ENCODE measurements around the gene TOM1L2.

The TOM1L2 gene

GRCh38 chr17:17981330-17981729 is 9.1 kb upstream of the TOM1L2 start:
- TF ChIP-seq EZH2 (IDR thresholded peaks at IDR 0.05; ENCODE audit: borderline replicate concordance, low read depth, low read length, severe bottlenecking) (no peak), CTCF (IDR thresholded peaks at IDR 0.05; ENCODE audit: borderline replicate concordance, extremely low read depth, low read length, poor library complexity, severe bottlenecking) (no peak)
- Histone ChIP-seq H3K27me3 (ENCODE audit: insufficient read depth, low read length, poor library complexity) (no peaks in the 10 kb centered on the region), H3K9ac (ENCODE audit: low read depth, low read length) (no peak overlapping the region), H2AFZ (ENCODE audit: low read depth, low read length) (no peak overlapping the region), H4K20me1 (ENCODE audit: insufficient read depth, low read length) (no peaks in the 10 kb centered on the region), H3K4me3 (ENCODE audit: low read depth in 1 of 2, low read length in 2 of 2) (no peak overlapping the region), H3K4me1 (ENCODE audit: insufficient read depth, low read length) (no peaks in the 10 kb centered on the region), H3K27ac (ENCODE audit: low read length) (no peak overlapping the region), H3K4me2 (ENCODE audit: insufficient read depth, low read length) (no peak overlapping the region), H3K79me2 (ENCODE audit: insufficient read depth, low read length) (no peaks in the 10 kb centered on the region), H3K9me3 (ENCODE audit: insufficient read depth, low read length, severe bottlenecking) (no peaks in the 10 kb centered on the region), H3K36me3 (ENCODE audit: insufficient read depth, low read length) (no peaks in the 10 kb centered on the region)
- ATAC-seq (ENCODE audit: insufficient read depth, low read depth) (no peak), DNase-seq (no peak)

GRCh38 chr17:17979778-17980177 is 7.6 kb upstream of the TOM1L2 start:
- Histone ChIP-seq H2AFZ (ENCODE audit: low read depth, low read length) (no peak overlapping the region), H3K4me2 (ENCODE audit: insufficient read depth, low read length) (no peak overlapping the region), H3K36me3 (ENCODE audit: insufficient read depth, low read length) (no peaks in the 10 kb centered on the region), H3K79me2 (ENCODE audit: insufficient read depth, low read length) (no peaks in the 10 kb centered on the region), H3K4me1 (ENCODE audit: insufficient read depth, low read length) (no peaks in the 10 kb centered on the region), H3K27me3 (ENCODE audit: insufficient read depth, low read length, poor library complexity) (no peaks in the 10 kb centered on the region), H4K20me1 (ENCODE audit: insufficient read depth, low read length) (no peaks in the 10 kb centered on the region), H3K9me3 (ENCODE audit: insufficient read depth, low read length, severe bottlenecking) (no peaks in the 10 kb centered on the region), H3K27ac (ENCODE audit: low read length) (no peak overlapping the region), H3K4me3 (ENCODE audit: low read depth in 1 of 2, low read length in 2 of 2) (no peak overlapping the region), H3K9ac (ENCODE audit: low read depth, low read length) (no peak overlapping the region)
- ATAC-seq (ENCODE audit: insufficient read depth, low read depth) (no peak), DNase-seq (no peak)
- TF ChIP-seq CTCF (IDR thresholded peaks at IDR 0.05; ENCODE audit: borderline replicate concordance, extremely low read depth, low read length, poor library complexity, severe bottlenecking), result no peak
- no peak for TF ChIP-seq EZH2 (IDR thresholded peaks at IDR 0.05; ENCODE audit: borderline replicate concordance, low read depth, low read length, severe bottlenecking)

- no peaks in the 10 kb centered on the region for H3K79me2 ChIP-seq (ENCODE audit: insufficient read depth, low read length)
- H3K4me3 ChIP-seq (ENCODE audit: low read depth in 1 of 2, low read length in 2 of 2), result no peak overlapping the region
- peaks cover 2% of the 10 kb centered on the region; the same call in 1 of the 2 replicates for H3K4me1 ChIP-seq (ENCODE audit: insufficient read depth, low read length)
- TF ChIP-seq CTCF (IDR thresholded peaks at IDR 0.05; ENCODE audit: borderline replicate concordance, extremely low read depth, low read length, poor library complexity, severe bottlenecking) (no peak), EZH2 (IDR thresholded peaks at IDR 0.05; ENCODE audit: borderline replicate concordance, low read depth, low read length, severe bottlenecking) (no peak)
- ATAC-seq (ENCODE audit: insufficient read depth, low read depth) (no peak), DNase-seq (no peak)
- H3K27me3 ChIP-seq (ENCODE audit: insufficient read depth, low read length, poor library complexity), result no peaks in the 10 kb centered on the region
- H3K27ac ChIP-seq (ENCODE audit: low read length), result no peak overlapping the region
- no peak overlapping the region for H2AFZ ChIP-seq (ENCODE audit: low read depth, low read length)
- H3K9ac ChIP-seq (ENCODE audit: low read depth, low read length), result no peak overlapping the region
- no peaks in the 10 kb centered on the region for H3K9me3 ChIP-seq (ENCODE audit: insufficient read depth, low read length, severe bottlenecking)
- no peak overlapping the region for H3K4me2 ChIP-seq (ENCODE audit: insufficient read depth, low read length)
- H3K36me3 ChIP-seq (ENCODE audit: insufficient read depth, low read length), result no peaks in the 10 kb centered on the region
- no peaks in the 10 kb centered on the region for H4K20me1 ChIP-seq (ENCODE audit: insufficient read depth, low read length)
Observed at GRCh38 chr17:17978481-17979424, 6.6 kb upstream of the TOM1L2 start.
